ENCODE data around the gene APOH. TPM values are rescaled to one million over a fixed set of nuclear protein-coding genes. Genes with fewer than 3 reads are reported as not detected.

Gene APOH
- total and polyA plus RNA-seq, 2 of the 13 experiments (the other 11 are each of a cell fraction or from before 2014, with no cell fraction given), result 4,846 to 5,748 TPM

DNA sequence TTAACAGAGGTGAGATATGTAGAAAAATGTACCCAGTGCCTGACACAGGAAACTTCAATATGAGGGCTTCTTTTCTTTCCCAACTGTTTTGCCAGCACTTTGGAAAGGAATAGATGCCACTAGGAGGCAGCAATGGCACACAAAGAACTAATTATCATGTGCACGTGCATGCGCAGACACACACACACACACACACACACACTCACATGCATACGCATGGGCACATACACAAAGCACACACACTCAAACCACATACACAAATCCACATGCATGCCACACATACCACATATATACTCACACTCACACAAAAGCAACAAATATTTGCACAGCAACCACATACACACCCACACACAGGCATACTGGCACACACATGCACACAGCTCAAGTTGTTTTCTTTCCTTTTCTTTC lies 28.5 kb downstream of the APOH start (continued):
- TF ChIP-seq MBNL3 (CRISPR knock-in tag; conservative IDR thresholded peaks at IDR 0.05) (no peak), EHMT2 (IDR thresholded peaks at IDR 0.05; ENCODE audit: borderline replicate concordance, low read depth, low read length) (no peak), ZNF660 (CRISPR knock-in tag; IDR thresholded peaks at IDR 0.05; ENCODE audit: borderline replicate concordance, low read depth) (no peak), PHF8 (CRISPR knock-in tag; IDR thresholded peaks at IDR 0.05) (no peak), ZSCAN31 (CRISPR knock-in tag; IDR thresholded peaks at IDR 0.05; ENCODE audit: low read depth) (no peak), MAFF (IDR thresholded peaks at IDR 0.05; ENCODE audit: low read depth, low read length) (no peak), SSRP1 (CRISPR knock-in tag; IDR thresholded peaks at IDR 0.05) (peak; percentile 77; the same call in 1 of the 2 replicates), NR2C2 (CRISPR knock-in tag; IDR thresholded peaks at IDR 0.05; ENCODE audit: borderline replicate concordance) (peak; percentile 22; the same call in 1 of the 2 replicates), MYC (CRISPR knock-in tag; IDR thresholded peaks at IDR 0.05; ENCODE audit: borderline replicate concordance) (peak; percentile 87), HNRNPK (IDR thresholded peaks at IDR 0.05; ENCODE audit: low read depth, low read length, poor library complexity, severe bottlenecking) (no peak), ZBTB38 (CRISPR knock-in tag; IDR thresholded peaks at IDR 0.05) (0 out of 2 replicates have a peak, but pooled peaks have one; percentile 25), SCMH1 (CRISPR knock-in tag; IDR thresholded peaks at IDR 0.05; ENCODE audit: borderline replicate concordance) (no peak), ZNF501 (CRISPR knock-in tag; IDR thresholded peaks at IDR 0.05) (no peak), ZNF101 (CRISPR knock-in tag; IDR thresholded peaks at IDR 0.05; ENCODE audit: borderline replicate concordance, low read depth) (no peak), PCBP2 (optimal IDR thresholded peaks at IDR 0.05; ENCODE audit: low read depth, low read length, poor library complexity, severe bottlenecking) (no peak), XRCC5 (optimal IDR thresholded peaks at IDR 0.05; ENCODE audit: low read length) (peak; percentile 80), NCOA5 (CRISPR knock-in tag; IDR thresholded peaks at IDR 0.05) (no peak), MED13 (CRISPR knock-in tag; IDR thresholded peaks at IDR 0.05) (no peak)
- TF ChIP-seq, protein P1, sequence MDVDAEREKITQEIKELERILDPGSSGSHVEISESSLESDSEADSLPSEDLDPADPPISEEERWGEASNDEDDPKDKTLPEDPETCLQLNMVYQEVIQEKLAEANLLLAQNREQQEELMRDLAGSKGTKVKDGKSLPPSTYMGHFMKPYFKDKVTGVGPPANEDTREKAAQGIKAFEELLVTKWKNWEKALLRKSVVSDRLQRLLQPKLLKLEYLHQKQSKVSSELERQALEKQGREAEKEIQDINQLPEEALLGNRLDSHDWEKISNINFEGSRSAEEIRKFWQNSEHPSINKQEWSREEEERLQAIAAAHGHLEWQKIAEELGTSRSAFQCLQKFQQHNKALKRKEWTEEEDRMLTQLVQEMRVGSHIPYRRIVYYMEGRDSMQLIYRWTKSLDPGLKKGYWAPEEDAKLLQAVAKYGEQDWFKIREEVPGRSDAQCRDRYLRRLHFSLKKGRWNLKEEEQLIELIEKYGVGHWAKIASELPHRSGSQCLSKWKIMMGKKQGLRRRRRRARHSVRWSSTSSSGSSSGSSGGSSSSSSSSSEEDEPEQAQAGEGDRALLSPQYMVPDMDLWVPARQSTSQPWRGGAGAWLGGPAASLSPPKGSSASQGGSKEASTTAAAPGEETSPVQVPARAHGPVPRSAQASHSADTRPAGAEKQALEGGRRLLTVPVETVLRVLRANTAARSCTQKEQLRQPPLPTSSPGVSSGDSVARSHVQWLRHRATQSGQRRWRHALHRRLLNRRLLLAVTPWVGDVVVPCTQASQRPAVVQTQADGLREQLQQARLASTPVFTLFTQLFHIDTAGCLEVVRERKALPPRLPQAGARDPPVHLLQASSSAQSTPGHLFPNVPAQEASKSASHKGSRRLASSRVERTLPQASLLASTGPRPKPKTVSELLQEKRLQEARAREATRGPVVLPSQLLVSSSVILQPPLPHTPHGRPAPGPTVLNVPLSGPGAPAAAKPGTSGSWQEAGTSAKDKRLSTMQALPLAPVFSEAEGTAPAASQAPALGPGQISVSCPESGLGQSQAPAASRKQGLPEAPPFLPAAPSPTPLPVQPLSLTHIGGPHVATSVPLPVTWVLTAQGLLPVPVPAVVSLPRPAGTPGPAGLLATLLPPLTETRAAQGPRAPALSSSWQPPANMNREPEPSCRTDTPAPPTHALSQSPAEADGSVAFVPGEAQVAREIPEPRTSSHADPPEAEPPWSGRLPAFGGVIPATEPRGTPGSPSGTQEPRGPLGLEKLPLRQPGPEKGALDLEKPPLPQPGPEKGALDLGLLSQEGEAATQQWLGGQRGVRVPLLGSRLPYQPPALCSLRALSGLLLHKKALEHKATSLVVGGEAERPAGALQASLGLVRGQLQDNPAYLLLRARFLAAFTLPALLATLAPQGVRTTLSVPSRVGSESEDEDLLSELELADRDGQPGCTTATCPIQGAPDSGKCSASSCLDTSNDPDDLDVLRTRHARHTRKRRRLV (CRISPR knock-in tag; IDR thresholded peaks at IDR 0.05), result no peak
- TF ChIP-seq, protein P2, sequence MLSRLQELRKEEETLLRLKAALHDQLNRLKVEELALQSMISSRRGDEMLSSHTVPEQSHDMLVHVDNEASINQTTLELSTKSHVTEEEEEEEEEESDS (CRISPR knock-in tag; IDR thresholded peaks at IDR 0.05; ENCODE audit: borderline replicate concordance), result no peak
- TF ChIP-seq, protein P3, sequence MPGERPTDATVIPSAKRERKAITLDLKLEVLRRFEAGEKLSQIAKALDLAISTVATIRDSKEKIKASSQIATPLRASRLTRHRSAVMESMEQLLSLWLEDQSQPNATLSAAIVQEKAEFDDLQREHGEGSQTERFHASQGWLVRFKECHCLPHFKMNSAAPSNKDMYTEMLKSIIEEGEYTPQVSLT (CRISPR knock-in tag; IDR thresholded peaks at IDR 0.05; ENCODE audit: borderline replicate concordance, low read depth), result no peak
- TF ChIP-seq, protein P4, sequence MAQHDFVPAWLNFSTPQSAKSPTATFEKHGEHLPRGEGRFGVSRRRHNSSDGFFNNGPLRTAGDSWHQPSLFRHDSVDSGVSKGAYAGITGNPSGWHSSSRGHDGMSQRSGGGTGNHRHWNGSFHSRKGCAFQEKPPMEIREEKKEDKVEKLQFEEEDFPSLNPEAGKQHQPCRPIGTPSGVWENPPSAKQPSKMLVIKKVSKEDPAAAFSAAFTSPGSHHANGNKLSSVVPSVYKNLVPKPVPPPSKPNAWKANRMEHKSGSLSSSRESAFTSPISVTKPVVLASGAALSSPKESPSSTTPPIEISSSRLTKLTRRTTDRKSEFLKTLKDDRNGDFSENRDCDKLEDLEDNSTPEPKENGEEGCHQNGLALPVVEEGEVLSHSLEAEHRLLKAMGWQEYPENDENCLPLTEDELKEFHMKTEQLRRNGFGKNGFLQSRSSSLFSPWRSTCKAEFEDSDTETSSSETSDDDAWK (CRISPR knock-in tag; IDR thresholded peaks at IDR 0.05), result no peak
- TF ChIP-seq, protein P5, sequence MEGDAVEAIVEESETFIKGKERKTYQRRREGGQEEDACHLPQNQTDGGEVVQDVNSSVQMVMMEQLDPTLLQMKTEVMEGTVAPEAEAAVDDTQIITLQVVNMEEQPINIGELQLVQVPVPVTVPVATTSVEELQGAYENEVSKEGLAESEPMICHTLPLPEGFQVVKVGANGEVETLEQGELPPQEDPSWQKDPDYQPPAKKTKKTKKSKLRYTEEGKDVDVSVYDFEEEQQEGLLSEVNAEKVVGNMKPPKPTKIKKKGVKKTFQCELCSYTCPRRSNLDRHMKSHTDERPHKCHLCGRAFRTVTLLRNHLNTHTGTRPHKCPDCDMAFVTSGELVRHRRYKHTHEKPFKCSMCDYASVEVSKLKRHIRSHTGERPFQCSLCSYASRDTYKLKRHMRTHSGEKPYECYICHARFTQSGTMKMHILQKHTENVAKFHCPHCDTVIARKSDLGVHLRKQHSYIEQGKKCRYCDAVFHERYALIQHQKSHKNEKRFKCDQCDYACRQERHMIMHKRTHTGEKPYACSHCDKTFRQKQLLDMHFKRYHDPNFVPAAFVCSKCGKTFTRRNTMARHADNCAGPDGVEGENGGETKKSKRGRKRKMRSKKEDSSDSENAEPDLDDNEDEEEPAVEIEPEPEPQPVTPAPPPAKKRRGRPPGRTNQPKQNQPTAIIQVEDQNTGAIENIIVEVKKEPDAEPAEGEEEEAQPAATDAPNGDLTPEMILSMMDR (CRISPR knock-in tag; IDR thresholded peaks at IDR 0.05), result peak; percentile 99

Data from HepG2 (cell line).